Measurements from ENCODE around the gene ZSWIM5.
"Not testable (repeated sequence)": the region's sequence is repeated elsewhere in the genome, so short reads cannot be mapped to it uniquely, and the experiment has no call there.

Gene ZSWIM5

DNA sequence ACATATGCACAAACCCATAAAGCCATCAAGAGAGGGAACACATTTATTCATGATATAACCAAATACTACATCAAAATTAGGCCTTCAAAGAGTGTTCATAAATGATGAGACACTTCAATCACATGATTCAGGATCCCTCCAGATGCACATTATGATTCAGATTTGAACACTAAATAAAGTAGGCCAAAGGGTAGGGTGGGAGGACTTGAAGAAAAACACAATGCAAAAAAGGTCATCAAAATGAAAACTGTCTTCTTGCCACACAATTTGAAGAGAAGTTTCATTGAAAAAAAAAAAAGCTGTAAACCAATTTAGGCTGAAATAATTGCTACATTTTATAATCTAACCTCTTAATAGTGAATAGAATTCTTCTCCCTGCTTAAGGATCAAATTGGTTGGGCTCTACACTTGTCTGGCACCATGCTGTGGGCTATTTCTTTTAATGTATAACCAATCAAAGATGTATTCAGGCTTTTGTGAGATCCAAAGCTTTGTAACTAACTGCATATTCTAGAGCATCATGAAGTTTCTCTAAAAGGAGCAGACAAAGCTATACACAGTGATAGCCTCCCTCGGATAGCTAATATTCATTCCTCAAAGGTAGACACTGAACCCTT is 58.1 kb downstream of the ZSWIM5 start:
- FAIRE-seq (no peak), DNase-seq (ENCODE audit: insufficient read length, low spot score) (no peak)

DNA sequence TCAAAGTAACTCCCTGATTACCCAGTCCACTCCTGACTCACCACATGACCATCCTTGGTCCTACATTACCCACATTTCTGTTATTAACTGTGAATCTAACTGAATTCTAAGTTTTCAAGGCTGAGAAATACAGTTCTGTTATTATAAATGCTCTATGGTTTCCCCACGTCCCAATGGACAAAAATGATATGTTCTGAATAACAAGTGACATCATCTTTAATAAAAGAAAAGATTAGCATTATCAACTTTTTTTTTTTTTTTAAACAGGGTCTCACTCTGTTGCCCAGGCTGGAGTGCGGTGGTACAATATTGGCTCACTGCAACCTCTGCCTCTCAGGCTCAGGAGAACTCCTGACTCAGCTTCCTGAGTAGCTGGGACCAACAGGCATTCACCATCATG is 59.6 kb downstream of the ZSWIM5 start:
- no peak for FAIRE-seq

DNA sequence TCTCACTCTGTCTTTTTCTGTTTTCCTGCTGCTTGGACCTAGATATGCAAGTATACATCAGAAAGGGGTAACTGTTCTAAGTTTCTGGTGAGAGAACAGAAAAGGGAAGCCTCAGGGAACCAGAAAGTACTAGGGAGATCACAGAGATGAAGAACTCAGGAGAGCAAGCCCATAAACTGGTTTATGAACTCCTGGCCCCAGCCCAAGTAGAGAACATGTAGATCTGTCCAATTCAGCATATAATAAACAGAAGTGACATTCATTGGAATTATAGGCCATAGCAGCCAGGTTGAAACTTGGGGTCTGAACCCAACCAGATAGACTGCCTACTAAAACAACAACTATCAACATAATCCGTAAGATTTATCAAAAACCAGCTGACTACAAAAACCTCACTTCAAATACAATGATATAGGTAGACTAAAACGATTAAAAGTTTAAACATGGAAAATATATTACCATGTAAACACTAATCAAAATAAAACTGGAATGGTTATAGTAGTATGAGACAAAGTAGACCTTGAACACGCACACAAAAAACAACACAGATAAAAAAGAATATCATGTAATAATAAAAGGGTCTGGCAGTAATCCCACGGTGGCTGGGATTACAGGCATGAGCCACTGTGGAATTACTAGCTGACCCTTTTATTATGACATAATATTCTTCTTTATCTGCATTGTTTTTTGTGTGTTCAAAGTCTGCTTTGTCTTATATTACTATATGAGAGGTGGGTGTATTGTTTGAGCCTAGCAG is 65.0 kb downstream of the ZSWIM5 start:
- DNase-seq (ENCODE audit: insufficient read length, low spot score), result no peak
- FAIRE-seq, result no peak

More for the DNA sequence above, 59.6 kb downstream of the ZSWIM5 start:
- DNase-seq (ENCODE audit: insufficient read length, low spot score), result no peak

DNA sequence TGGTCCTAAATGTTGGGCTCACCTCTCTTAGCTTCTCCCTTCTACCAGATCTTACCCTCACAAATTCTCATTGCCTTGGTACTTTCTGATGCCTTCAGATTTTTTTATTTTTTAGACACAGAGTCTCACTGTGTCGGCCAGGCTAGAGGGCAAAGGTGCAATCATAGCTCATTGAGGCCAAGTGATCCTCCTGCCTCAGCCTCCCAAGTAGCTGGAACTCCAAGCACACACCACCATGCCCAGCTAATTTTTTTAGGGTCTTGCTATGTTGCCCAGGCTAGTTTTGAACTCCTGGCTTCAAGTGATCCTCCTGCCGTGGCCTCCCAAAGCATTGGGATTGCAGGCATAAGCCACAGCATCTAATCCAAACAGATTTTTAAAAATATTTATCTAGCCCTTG is 69.4 kb downstream of the ZSWIM5 start:
- FAIRE-seq (no peak), DNase-seq (ENCODE audit: insufficient read length, low spot score) (no peak)

DNA sequence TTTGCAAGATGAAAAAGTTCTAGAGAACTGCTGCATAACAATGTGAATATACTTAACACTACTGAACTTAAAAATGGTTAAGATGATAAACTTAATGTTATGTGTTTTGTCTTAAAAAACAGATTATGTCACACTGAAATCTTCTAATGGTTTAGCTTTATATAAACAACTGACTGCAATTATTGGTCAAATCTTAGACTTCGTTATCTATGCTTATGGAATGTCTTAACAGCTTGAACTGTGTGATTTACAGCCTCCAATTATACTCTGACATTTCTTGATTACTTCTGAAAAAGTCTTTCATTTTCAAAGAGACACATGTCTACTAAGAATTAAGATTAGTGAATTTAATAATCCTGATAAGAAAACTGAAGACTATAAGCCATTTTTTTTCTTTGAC is 71.1 kb downstream of the ZSWIM5 start:
- DNase-seq (ENCODE audit: insufficient read length, low spot score) (no peak), FAIRE-seq (no peak)

DNA sequence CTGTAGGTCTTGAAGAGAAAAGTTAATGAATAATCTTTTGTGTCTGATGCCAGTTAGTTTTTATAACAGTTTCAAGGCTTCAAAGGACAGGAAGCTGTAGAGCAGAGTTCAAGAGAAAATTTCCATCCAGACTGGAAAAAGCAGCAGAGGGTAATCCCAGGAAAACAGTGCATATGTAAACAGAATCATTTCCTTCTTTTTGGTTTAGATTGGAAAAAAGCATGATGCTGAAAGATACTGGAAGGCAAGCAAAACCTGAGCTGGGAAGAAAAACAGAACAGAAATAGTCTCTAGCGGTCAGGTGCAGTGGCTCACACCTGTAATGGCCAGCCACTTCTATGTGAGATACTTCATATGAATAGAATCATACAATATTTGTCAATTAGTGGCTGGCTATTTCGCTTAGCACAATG is 71.9 kb downstream of the ZSWIM5 start:
- no peak for FAIRE-seq
- DNase-seq (ENCODE audit: insufficient read length, low spot score), result no peak

DNA sequence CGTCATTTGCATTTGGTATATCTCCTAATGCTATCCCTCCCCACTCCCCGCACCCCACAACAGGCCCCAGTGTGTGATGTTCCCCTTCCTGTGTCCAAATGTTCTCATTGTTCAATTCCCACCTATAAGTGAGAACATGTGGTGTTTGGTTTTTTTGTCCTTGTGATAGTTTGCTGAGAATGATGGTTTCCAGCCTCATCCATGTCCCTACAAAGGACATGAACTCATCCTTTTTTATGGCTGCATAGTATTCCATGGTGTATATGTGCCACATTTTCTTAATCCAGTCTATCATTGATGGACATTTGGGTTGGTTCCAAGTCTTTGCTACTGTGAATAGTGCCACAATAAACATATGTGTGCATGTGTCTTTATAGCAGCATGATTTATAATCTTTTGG is 73.7 kb downstream of the ZSWIM5 start:
- FAIRE-seq; DNase-seq (ENCODE audit: insufficient read length, low spot score): not testable (repeated sequence)

DNA sequence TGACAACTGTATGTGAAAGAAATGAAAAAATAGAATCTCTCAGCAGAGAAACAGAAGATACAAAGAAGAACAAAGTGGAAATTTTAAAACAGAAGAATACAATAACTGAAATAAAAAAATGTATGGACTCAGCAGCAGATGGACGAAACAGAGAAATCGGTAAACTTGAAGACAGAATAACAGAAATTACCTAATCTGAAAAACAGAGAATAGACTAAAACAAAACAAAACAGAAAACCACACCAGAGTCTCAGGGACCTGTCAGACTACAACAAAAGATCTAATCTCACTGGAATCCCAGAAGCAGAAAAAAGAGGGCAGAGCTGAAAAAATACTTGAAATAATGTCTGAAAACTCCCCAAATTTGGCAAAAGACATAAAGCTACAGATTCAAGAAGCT is 83.0 kb downstream of the ZSWIM5 start:
- DNase-seq (ENCODE audit: insufficient read length, low spot score) (no peak), FAIRE-seq (no peak)

DNA sequence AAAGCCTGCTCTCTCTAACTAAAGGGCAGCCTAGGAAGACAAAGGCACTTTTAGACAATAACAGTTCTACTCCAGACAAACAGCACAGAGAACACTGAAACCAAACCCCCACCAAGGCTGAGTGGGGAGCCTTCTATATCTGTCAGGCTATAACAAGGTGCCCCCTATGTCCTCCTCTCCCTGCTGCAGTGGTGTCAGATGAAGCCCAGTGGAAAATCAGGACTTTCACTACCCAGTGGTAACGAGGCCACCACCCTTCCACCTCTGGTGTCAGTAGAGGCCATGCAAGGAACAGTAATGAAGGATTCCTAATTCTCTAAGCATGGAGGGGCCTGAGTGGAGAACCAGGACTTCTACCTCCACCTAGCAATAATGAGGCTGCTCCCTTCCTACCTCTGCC is 83.7 kb downstream of the ZSWIM5 start:
- FAIRE-seq, result no peak
- DNase-seq (ENCODE audit: insufficient read length, low spot score), result no peak

DNA sequence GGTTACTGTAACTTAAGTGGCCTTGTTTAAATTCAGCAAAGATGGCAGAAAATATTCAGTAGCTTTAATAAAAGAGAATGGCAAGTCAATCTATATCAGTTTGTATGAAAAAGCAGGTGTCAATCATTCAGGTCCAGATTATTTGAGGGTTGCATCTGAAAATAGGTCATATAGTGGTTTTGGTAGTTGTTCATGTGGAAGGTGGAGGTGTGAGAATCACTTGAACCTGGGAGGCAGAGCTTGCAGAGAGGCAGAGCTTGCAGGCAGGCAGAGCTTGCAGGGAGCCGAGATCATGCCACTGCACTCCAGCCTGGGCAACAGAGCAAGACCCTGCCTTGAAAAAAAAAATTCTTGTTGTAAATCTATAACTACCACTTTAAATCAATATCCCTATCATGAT is 88.6 kb downstream of the ZSWIM5 start:
- no peak for DNase-seq (ENCODE audit: insufficient read length, low spot score)
- FAIRE-seq, result no peak

DNA sequence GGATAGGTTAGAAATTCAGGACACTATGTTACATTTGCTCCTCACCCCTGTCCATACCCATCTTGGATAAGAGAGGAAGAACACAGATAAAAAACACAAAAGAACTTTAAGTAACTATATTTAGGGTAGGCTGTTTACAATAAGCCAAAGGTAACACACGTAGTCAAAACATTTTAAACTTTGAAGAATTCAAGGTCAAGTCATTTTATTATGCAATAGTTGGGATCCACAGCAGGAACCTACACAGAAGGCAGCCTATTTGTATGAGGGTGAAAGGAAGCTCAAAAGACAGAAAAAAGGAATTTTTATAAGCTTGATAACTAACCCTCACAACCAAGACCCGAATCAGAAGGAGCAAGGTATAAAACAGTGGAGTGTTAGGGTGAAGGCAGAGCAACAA is 89.6 kb downstream of the ZSWIM5 start:
- FAIRE-seq, result no peak
- DNase-seq (ENCODE audit: insufficient read length, low spot score), result no peak

DNA sequence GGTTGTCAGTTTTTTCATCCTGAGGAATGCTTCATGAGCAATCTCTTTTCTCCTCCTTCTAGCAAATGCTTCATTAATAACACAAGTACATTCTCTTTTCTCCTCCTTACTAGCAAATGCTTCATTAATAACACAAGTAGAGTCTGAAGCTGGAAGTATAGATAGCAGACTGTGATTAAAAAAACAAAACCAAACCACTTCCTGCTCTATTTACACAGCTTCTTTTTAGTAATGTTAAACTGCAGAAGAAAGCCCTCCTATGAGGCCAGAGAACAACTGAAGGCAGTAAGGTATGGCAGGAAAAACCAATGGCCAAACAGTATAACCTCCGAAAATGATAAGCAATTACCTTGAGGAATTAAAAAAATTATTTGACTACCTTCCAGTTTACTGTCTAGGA is 90.1 kb downstream of the ZSWIM5 start:
- DNase-seq (ENCODE audit: insufficient read length, low spot score) (no peak), FAIRE-seq (no peak)

DNA sequence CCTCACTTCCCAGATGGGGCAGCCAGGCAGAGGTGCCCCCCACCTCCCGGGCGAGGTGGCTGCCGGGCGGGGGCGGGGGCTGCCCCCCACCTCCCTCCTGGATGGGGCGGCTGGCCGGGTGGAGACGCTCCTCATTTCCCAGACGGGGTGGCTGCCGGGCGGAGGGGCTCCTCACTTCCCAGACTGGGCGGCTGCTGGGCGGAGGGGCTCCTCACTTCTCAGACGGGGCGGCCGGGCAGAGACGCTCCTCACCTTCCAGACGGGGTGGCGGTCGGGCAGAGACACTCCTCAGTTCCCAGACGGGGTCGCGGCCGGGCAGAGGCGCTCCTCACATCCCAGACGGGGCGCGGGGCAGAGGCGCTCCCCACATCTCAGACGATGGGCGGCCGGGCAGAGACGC is 91.2 kb downstream of the ZSWIM5 start:
- not testable (repeated sequence) for FAIRE-seq; DNase-seq (ENCODE audit: insufficient read length, low spot score)

DNA sequence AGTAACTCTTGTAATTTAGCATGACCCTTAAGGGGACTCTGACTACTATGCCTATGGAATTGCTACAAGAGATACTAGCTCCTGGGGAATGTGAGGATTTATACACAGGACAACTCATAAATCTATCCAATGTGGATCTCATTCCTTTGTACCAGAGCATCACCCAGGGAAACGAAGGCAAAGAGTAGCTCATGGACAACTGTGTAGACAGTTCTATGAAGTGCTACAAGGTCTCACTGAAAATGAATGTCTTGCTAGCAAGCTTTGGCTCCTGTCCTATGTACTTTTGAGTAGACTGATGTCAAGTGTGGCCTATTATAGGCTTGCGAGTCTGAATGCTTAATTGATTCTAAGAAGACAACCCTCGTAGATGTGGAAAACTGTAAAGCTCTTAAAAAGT is 93.7 kb downstream of the ZSWIM5 start:
- DNase-seq (ENCODE audit: insufficient read length, low spot score) (no peak), FAIRE-seq (no peak)

DNA sequence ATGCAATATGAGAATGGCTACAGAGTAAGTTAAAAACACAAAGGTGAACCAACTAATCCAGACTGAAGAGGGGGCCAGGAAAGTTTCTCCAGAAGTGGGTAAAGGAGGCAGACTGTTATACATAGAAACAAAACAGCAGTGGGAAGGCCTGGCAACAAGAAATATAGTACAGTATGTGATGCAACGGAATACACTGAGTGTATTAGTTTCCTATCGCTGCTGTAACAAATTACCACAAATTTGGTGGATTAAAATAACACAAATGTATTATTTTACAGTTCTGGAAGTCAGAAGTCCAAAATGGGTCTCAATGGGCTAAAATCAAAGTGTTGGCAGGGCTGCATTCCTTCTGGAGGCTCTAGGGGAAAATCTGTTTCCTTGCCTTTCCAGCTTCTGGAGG is 95.2 kb downstream of the ZSWIM5 start:
- no peak for FAIRE-seq
- no peak for DNase-seq (ENCODE audit: insufficient read length, low spot score)

DNA sequence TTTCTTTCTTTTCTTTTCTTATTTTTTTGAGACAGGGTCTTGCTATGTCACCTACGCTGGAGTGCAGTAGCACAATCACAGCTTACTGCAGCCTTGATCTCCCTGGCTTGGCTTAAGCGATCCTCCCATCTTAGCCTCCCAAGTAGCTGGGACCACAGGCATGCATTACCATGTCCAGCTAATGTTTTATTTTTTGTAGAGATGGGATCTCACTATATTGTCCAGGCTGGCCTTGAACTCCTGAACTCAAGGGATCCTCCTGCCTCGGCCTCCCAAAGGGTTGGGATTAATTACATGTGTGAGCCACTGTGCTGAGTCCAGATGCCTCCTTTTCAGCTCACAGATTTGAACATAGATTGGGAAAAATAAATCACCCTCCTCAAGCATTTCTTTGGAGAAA is 98.6 kb downstream of the ZSWIM5 start:
- FAIRE-seq, result no peak

DNA sequence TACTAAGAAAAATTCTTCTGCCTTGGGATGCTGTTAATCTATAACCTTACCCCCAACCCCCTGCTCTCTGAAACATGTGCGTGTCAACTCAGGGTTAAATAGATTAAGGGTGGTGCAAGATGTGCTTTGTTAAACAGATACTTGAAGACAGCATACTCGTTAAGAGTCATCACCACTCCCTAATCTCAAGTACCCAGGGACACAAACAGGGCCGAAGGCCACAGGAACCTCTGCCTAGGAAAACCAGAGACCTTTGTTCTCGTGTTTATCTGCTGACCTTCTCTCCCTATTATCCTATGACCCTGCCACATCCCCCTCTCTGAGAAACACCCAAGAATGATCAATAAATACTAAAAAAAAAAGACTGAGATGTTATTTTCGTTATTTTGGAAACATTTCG is 99.5 kb downstream of the ZSWIM5 start:
- not testable (repeated sequence) for FAIRE-seq; DNase-seq (ENCODE audit: insufficient read length, low spot score)

More for the DNA sequence above, 98.6 kb downstream of the ZSWIM5 start:
- no peak for DNase-seq (ENCODE audit: insufficient read length, low spot score)

DNA sequence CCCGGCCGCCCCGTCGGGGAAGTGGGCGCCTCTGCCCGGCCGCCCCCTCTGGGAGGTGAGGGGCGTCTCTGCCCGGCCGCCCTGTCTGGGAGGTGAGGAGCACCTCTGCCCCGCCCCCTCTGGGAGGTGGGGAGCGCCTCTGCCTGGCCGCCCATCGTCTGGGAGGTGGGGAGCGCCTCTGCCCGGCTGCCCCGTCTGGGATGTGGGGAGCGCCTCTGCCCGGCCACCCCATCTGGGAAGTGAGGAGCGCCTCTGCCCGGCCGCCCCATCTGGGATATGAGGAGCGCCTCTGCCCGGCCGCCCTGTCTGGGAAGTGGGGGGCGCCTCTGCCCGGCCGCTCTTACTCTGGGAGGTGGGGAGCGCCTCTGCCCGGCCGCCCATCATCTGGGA is 100.3 kb downstream of the ZSWIM5 start:
- not testable (repeated sequence) for DNase-seq (ENCODE audit: insufficient read length, low spot score); FAIRE-seq

DNA sequence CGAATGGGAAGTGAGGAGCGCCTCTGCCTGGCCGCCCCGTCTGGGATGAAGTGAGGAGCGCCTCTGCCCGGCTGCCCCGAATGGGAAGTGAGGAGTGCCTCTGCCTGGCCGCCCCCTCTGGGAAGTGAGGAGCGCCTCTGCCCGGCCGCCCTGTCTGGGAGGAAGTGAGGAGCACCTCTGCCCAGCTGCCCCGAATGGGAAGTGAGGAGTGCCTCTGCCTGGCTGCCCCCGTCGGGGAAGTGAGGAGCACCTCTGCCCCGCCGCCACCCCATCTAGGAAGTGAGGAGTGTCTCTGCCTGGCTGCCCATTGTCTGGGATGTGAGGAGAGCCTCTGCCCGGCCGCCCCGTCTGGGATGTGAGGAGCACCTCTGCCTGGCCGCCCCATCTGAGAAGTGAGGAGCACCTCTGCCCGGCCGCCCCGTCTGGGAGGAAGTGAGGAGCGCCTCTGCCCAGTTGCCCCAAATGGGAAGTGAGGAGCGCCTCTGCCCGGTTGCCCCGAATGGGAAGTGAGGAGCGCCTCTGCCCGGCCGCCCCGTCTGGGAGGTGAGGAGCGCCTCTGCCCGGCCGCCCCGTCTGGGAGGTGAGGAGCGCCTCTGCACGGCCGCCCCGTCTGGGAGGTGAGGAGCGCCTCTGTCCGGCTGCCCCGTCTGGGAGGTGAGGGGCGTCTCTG is 100.8 kb downstream of the ZSWIM5 start:
- not testable (repeated sequence) for DNase-seq (ENCODE audit: insufficient read length, low spot score); FAIRE-seq

DNA sequence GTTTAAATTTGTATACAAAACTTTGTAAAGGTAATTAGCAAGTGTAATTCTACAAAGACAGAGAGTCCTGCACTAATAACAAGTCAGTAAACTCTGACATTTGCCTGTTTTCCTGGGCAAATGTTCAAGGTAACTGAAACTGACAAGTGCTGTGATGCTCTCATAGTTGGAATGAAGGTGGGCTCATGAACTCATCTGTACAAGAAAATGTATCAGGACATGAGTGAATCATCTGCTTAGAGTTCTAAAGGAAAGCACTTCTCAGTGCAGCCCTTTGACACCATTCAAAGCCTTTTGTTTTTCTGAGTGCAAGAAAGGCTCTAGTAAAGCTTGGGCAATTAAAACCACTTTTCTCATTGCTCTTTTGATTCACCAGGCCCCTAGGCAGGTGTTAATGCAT is 102.9 kb downstream of the ZSWIM5 start:
- FAIRE-seq (no peak), DNase-seq (ENCODE audit: insufficient read length, low spot score) (no peak)

DNA sequence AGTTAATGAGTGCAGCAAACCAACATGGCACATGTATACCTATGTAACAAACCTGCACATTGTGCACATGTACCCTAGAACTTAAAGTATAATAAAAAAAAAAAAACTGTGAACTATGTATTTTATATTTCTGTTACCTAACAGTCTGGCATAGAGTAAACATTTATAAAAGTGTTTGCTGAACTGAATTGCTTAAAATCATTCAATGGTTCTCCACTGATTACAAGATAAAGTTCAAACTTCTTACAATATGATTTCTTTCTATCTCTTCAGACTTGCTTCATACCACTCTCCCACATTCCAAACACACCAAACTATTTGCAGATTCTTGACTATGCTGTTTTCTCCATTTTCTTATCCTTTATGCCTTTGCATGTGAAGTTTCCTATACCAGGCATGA is 104.5 kb downstream of the ZSWIM5 start:
- FAIRE-seq, result no peak

DNA sequence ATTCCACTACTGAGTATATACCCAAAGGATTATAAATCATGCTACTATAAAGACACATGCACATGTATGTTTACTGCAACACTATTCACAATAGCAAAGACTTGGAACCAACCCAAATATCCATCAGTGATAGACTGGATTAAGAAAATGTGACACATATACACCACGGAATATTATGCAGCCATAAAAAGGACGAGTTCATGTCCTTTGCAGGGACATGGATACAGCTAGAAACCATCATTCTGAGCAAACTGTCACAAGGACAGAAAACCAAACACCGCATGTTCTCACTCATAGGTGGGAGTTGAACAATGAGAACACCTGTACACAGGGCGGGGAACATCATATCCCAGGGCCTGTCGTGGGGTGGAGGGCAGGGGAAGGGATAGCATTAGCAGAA is 104.9 kb downstream of the ZSWIM5 start:
- not testable (repeated sequence) for FAIRE-seq; DNase-seq (ENCODE audit: insufficient read length, low spot score)

More for the DNA sequence above, 104.5 kb downstream of the ZSWIM5 start:
- DNase-seq (ENCODE audit: insufficient read length, low spot score), result no peak

All from HTR-8/SVneo (cell line).